Muscle of leg (tissue), 11 donors: ENCODE measurements around the gene MTUS2. TPM values are rescaled to one million over a fixed set of nuclear protein-coding genes. Genes with fewer than 3 reads are reported as not detected.
"Not testable (repeated sequence)": the region's sequence is repeated elsewhere in the genome, so short reads cannot be mapped to it uniquely, and the experiment has no call there.

ENCODE experiments used
- DNase-seq: peaks from one replicate; pipeline ENCODE4 v3.0.0; 2013
- H3K27ac ChIP-seq: one replicate; pipeline ENCODE4 v1.5.1; 2013; ENCODE audit warnings: mild to moderate bottlenecking, low read length, control low read depth
- H3K27me3 ChIP-seq: one replicate; pipeline ENCODE4 v1.6.1; 2013; ENCODE audit warnings: low read length; ENCODE audit not compliant: control insufficient read depth, insufficient read depth
- H3K36me3 ChIP-seq: one replicate; pipeline ENCODE4 v1.6.1; 2013; ENCODE audit warnings: low read length; ENCODE audit not compliant: control insufficient read depth, insufficient read depth
- H3K4me1 ChIP-seq: one replicate; pipeline ENCODE4 v1.6.1; 2013; ENCODE audit warnings: low read length; ENCODE audit not compliant: control insufficient read depth, insufficient read depth
- H3K4me3 ChIP-seq: one replicate; pipeline ENCODE4 v1.5.1; 2013; ENCODE audit warnings: low read length, control low read depth
- H3K9me3 ChIP-seq: replicated peaks from 2 replicates; pipeline ENCODE4 v1.6.1; 2013; ENCODE audit warnings: low read depth, low read length; ENCODE audit not compliant: control insufficient read depth
- WGBS: methylation state at CpG from one replicate; pipeline ENCODE4 v1.1.5; 2013; ENCODE audit warnings: missing lambda C conversion rate; ENCODE audit not compliant: insufficient coverage; 5-methylcytosine and 5-hydroxymethylcytosine counted together
- polyA plus RNA-seq, 8 donors: library from polyadenylated mRNA; unstranded; fragments of 120-200 nt; gene quantifications; one replicate each; pipeline versions ENCODE4 v1.2.1 to v1.2.3, GENCODE V29; 2013; ENCODE audit warnings: inconsistent platforms in 1 of 8, low replicate concordance in 1 of 8; ENCODE audit not compliant: insufficient read length in 8 of 8, insufficient read depth in 1 of 8
- total RNA-seq: library from RNA; stranded (reverse); fragments of 120-200 nt; gene quantifications from one replicate; pipeline ENCODE4 v1.2.4, GENCODE V29; 2013

MTUS2 gene
- total and polyA plus RNA-seq, 9 donors: 11.3 to 29.5 (median 21.7) TPM

GRCh38 chr13:29317828-29318227, 497.7 kb downstream of the MTUS2 start:
- H3K4me1 ChIP-seq: peaks cover 3% of the 10 kb centered on the region
- no peaks in the 10 kb centered on the region for H3K36me3 ChIP-seq
- no peaks in the 10 kb centered on the region for H3K9me3 ChIP-seq
- 20% methylated on average over 1 of the region's 5 CpGs for WGBS
- no peak for DNase-seq
- H3K4me3 ChIP-seq: no peak overlapping the region
- no peaks in the 10 kb centered on the region for H3K27me3 ChIP-seq
- H3K27ac ChIP-seq: no peak overlapping the region

GRCh38 chr13:29318741-29319140, 498.6 kb downstream of the MTUS2 start:
- WGBS: no CpG with 5 or more reads among the region's 6 CpGs
- no peak overlapping the region for H3K27ac ChIP-seq

DNA sequence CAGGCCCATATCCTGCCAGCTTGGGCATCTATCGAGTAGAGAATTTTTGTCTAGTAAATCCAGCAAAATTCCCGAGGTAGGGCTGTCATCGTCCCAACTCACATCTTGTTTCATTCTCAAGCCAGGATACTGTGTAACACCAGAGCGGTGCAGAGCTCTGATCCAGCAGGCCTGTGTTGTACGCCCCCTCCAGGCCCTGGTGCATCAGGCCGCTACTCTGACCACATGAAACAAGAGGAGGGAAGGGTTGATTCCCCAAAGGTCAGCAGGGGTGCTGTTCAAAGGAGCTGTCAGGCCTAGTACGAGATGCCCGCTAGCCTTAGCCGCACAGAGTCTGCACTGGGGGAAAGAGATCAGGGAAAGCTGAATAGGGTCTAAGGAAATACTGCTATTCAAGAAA, 499.3 kb downstream of the MTUS2 start:
- Histone ChIP-seq H3K27ac (no peak overlapping the region), H3K4me1 (peaks cover 6% of the 10 kb centered on the region), H3K4me3 (no peak overlapping the region), H3K27me3 (no peaks in the 10 kb centered on the region), H3K9me3 (no peaks in the 10 kb centered on the region), H3K36me3 (no peaks in the 10 kb centered on the region)
- peak; percentile 25 for DNase-seq
- 58% methylated on average over 4 of the region's 9 CpGs for WGBS

More at GRCh38 chr13:29318741-29319140, 498.6 kb downstream of the MTUS2 start:
- no peak for DNase-seq
- Histone ChIP-seq H3K9me3 (no peaks in the 10 kb centered on the region), H3K4me3 (no peak overlapping the region), H3K27me3 (no peaks in the 10 kb centered on the region), H3K4me1 (peaks cover 3% of the 10 kb centered on the region), H3K36me3 (no peaks in the 10 kb centered on the region)

DNA sequence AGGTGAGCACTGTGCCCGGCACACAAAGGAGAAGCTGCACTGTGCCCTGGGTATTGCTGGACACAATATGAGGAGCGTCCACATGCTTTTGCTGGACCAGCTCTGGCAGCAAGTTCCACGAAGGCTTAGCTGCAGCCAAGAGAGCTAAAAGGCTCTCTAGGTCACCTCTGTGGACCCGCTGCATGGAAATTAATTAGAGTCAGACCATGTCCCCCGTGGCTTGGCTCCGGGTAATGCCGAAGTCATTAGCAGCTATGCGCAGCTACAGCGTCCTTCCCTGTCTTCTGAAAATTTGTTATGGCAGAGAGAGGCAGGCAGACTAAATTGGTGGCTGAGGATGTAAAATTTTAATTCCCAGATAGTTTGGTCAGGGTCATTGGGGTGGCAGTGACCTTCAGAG, 503.8 kb downstream of the MTUS2 start:
- H3K4me1 ChIP-seq: peaks cover 6% of the 10 kb centered on the region
- H3K36me3 ChIP-seq: no peaks in the 10 kb centered on the region
- H3K27ac ChIP-seq: no peak overlapping the region
- no peak overlapping the region for H3K4me3 ChIP-seq
- WGBS: 56% methylated on average over 9 of the region's 9 CpGs
- H3K27me3 ChIP-seq: no peaks in the 10 kb centered on the region
- peak; percentile 20 for DNase-seq
- no peaks in the 10 kb centered on the region for H3K9me3 ChIP-seq

DNA sequence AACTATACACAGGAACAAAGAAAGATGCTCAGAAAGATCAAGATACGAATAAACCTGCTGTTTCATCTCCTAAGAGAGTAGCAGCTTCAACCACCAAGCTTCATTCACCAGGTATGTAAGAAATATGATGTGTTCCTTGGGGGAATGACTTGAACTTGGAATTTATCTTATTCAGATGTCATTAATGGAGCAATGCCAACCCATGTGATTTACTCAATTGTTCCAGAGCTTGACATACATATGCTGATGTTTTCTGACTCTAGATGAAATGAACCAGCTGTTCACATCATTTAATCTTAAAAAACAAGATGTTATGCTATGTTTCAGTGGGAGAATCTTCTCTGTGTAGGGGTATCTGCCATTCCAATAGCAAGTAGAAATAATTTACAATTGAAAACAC, 504.5 kb downstream of the MTUS2 start:
- H3K36me3 ChIP-seq: no peaks in the 10 kb centered on the region
- no CpG with 5 or more reads among the region's 1 CpG for WGBS
- no peaks in the 10 kb centered on the region for H3K27me3 ChIP-seq
- H3K4me1 ChIP-seq: peaks cover 3% of the 10 kb centered on the region
- no peak overlapping the region for H3K4me3 ChIP-seq
- H3K27ac ChIP-seq: no peak overlapping the region
- peak; percentile 50 for DNase-seq
- no peaks in the 10 kb centered on the region for H3K9me3 ChIP-seq

GRCh38 chr13:29328501-29328900, 508.4 kb downstream of the MTUS2 start:
- no peaks in the 10 kb centered on the region for H3K27me3 ChIP-seq
- no peak overlapping the region for H3K4me3 ChIP-seq
- DNase-seq: no peak
- peaks cover 3% of the 10 kb centered on the region for H3K4me1 ChIP-seq
- no peak overlapping the region for H3K27ac ChIP-seq
- no CpG with 5 or more reads among the region's 2 CpGs for WGBS
- no peaks in the 10 kb centered on the region for H3K9me3 ChIP-seq
- no peaks in the 10 kb centered on the region for H3K36me3 ChIP-seq

GRCh38 chr13:29336356-29336755, 516.2 kb downstream of the MTUS2 start:
- Histone ChIP-seq H3K27me3 (no peaks in the 10 kb centered on the region), H3K4me3 (no peak overlapping the region), H3K9me3 (no peaks in the 10 kb centered on the region), H3K27ac (no peak overlapping the region), H3K36me3 (no peaks in the 10 kb centered on the region), H3K4me1 (no peaks in the 10 kb centered on the region)
- 68% methylated on average over 6 of the region's 7 CpGs for WGBS
- no peak for DNase-seq

GRCh38 chr13:29339386-29340272, 519.5 kb downstream of the MTUS2 start:
- 90% methylated on average over 41 of the region's 44 CpGs for WGBS
- Histone ChIP-seq H3K9me3 (no peaks in the 10 kb centered on the region), H3K27me3 (no peaks in the 10 kb centered on the region), H3K27ac (no peak overlapping the region), H3K36me3 (no peaks in the 10 kb centered on the region), H3K4me3 (no peak overlapping the region), H3K4me1 (no peaks in the 10 kb centered on the region)
- no peak for DNase-seq

GRCh38 chr13:29345860-29346582, 525.9 kb downstream of the MTUS2 start:
- H3K9me3 ChIP-seq, H3K4me3 ChIP-seq, H3K4me1 ChIP-seq, H3K27me3 ChIP-seq, H3K27ac ChIP-seq, H3K36me3 ChIP-seq, DNase-seq: not testable (repeated sequence)
- 80% methylated on average over 3 of the region's 7 CpGs for WGBS

DNA sequence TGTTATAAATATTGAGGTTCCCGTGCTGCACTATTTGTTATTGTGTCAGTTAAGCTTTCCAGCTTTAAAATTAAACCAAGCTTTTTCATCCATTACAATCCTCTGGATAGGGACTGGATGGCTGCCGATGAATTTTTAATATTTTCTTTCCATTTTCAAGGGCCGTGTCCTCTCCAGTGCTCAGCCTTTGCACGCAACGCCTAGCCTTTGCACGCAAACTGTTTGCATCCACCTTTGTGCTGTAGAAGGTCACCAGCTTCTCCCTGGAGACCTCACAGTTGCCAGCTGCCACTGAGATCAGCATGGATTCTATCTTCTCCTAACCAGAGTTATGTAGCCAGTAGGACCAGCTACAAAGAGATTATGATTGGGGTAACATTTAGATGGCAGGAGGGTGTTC, 534.9 kb downstream of the MTUS2 start:
- H3K27ac ChIP-seq: no peak overlapping the region
- no peak overlapping the region for H3K4me3 ChIP-seq
- H3K36me3 ChIP-seq: no peaks in the 10 kb centered on the region
- H3K4me1 ChIP-seq: no peaks in the 10 kb centered on the region
- WGBS: 100% methylated on average over 2 of the region's 6 CpGs
- peaks cover 2% of the 10 kb centered on the region for H3K27me3 ChIP-seq
- DNase-seq: no peak
- H3K9me3 ChIP-seq: no peaks in the 10 kb centered on the region
